DMS79 (cell line): Measurements from ENCODE around the gene KIAA1586.
"Not testable (repeated sequence)": the region's sequence is repeated elsewhere in the genome, so short reads cannot be mapped to it uniquely, and the experiment has no call there.

Experiments
- DNase-seq: peaks from one replicate; lab custom pipeline; 2025; lab: John Stamatoyannopoulos, UW

KIAA1586 gene

DNA sequence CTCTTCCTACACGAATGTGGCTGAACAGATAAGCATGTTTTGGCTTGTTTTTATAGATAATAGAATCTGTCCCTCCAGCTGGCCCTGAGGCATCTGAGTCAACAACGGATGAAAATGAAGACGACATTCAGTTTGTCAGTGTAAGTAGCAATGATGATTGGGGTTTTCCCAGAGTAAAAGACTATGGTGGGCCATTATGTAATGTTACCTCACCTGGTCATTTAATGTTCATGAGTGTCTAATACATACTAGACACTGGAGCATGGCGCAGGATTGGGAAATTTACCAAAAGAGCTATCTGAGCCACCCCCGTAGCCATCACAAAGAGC is 728 bp downstream of the KIAA1586 start:
- not testable (repeated sequence) for DNase-seq

DNA sequence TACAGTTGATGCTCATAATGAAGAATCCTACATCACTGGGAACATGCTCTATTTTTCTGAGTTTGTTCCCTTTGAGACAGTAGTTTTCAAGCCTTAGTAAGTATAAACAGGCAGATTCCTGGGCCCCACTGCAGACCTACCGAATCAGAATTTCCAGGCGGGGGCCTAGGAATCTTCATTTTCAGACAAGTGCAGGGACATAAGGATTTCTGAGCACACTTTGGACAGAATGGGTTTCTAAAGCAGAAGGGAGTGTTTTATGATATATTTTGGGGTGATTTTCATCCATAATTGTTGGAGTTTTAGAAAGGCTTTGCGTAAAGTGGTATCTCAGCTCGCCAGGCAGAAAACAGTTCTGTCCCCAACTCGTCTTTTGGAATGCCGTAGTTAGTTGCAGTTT is 1.4 kb downstream of the KIAA1586 start:
- DNase-seq = not testable (repeated sequence)

GRCh38 chr6:57048577-57048976 is 2.1 kb downstream of the KIAA1586 start:
- DNase-seq = no peak

- no peak for DNase-seq
Measured at GRCh38 chr6:57063847-57064246, 17.4 kb downstream of the KIAA1586 start.

GRCh38 chr6:57064809-57065208 is 18.3 kb downstream of the KIAA1586 start:
- DNase-seq = no peak

- no peak for DNase-seq
Measured at GRCh38 chr6:57068061-57068460, 21.6 kb downstream of the KIAA1586 start.

DNA sequence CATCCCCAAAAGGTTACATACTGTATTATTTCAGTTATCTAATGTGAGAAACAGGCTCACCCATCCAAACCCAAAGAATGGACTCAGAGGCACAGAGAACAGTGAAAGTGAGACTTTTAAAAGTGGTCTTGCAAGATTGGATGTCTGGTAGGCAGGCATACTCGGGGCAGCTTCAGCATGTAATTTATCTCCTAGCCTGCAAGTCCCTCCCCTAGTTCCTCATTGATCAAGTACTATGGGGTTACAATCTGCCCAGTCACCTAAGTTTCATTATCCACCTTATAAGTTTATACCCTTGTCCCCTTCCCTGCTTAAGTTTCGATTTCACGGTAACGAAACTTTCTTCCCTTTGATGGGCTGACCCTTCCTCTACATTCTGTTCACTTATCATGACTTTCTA is 22.7 kb downstream of the KIAA1586 start:
- DNase-seq = no peak

DNA sequence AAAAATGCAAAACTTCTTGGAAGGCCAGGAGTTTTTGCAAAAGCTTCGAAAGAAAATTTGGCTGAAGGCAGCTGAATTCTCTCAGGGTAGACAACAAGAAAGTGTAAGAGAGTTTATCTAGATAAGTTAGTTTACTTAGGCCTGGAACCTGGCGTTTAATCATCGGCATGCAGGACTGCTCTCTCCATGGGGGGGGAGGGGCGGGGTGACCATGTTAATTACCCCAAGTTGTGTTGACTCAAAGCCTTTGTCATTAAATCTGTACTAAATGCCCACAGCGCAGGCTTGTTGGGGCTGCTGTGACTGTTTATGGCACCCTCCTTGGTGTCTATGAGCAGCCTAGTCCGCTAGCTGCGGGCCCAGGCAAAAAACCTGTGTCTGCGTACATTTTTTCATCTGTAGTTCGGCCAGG is 23.4 kb downstream of the KIAA1586 start:
- no peak for DNase-seq

GRCh38 chr6:57072108-57072507 is 25.6 kb downstream of the KIAA1586 start:
- DNase-seq = no peak

- DNase-seq = no peak
Measured at GRCh38 chr6:57074383-57074782, 27.9 kb downstream of the KIAA1586 start.

- DNase-seq = no peak
Measured at GRCh38 chr6:57075092-57075491, 28.6 kb downstream of the KIAA1586 start.

GRCh38 chr6:57078531-57079207 is 32.2 kb downstream of the KIAA1586 start:
- DNase-seq = no peak

DNA sequence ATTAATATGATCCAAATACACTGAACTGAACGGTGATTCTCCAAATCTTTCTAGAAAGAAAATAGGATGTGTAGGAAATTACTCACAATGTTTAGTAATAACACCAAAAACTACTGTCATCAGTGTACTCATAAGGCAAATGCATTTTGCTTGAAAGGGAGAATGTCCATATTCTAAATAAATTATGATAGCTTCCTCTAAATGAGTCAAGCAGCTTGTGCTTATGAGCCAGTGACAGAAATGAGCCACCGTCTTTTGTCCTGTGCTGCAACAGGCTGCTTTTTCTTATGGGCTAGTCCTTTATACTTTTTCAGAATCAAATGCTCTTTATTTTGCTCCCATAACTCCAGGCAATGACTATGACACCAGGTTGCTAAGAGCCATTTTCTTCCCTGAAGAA is 39.0 kb downstream of the KIAA1586 start:
- no peak for DNase-seq

DNA sequence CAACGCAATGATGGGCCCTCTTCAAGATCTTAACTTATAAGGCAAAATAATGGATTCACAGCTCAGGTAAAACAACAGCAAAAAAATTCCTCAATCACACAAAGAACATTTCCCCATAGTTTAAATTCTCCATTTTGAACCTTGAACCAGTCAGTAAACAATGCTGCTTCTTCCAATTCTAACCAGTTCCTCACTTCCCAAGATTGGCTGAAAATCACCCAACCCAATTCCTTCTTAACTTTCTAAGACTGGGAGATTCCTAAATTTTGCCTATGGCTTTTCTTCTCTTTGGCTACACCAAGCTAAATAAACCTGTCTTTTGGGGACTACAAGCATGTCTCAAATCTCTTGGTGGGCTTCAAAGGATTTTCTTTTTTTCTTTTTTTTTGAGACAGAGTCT is 40.4 kb downstream of the KIAA1586 start:
- no peak for DNase-seq

DNA sequence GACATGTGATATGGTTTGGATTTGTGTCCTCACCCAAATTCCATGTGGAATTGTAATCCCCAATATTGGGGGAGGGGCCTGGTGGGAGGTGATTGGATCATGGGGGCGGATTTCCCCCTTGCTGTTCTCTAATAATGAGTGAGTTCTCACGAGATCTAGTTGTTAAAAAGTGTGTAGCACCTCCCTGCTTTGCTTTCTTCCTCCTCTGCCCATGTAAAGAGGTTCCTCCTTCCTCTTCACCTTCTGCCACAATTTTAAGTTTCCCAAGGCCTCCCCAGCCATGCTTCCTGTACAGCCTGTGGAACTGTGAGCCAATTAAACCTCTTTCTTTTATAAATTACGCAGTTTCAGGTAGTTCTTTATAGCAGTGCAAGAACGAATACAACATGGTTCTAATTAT is 41.4 kb downstream of the KIAA1586 start:
- no peak for DNase-seq

DNA sequence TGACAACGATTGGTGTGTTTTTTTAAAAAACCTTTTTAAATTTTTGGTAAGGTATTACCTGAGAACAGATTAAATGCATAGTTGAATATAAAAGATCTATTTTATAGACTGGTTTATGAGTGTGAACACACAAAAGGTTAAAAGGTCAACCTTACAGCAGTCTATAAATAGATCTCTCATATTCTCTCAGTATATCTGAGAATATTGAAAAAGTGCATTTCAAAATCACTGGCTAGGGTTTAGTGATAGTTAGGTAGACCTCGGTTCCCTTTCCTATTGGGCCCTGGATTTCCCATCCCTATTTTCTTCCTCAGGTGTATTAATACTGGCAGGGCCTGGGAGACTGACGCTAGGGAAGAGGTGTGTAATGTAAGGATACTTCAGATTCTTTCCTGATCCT is 42.8 kb downstream of the KIAA1586 start:
- no peak for DNase-seq

- DNase-seq = peak; percentile 95
Measured at GRCh38 chr6:57089687-57090457, 43.4 kb downstream of the KIAA1586 start, which contains the start of gene ZNF451. TSS of gene ZNF451 (plus strand) at chr6:57090188. CDS start at chr6:57090254, 66 bp downstream.

- not testable (repeated sequence) for DNase-seq
Measured at GRCh38 chr6:57090458-57091067, 44.1 kb downstream of the KIAA1586 start.

DNA sequence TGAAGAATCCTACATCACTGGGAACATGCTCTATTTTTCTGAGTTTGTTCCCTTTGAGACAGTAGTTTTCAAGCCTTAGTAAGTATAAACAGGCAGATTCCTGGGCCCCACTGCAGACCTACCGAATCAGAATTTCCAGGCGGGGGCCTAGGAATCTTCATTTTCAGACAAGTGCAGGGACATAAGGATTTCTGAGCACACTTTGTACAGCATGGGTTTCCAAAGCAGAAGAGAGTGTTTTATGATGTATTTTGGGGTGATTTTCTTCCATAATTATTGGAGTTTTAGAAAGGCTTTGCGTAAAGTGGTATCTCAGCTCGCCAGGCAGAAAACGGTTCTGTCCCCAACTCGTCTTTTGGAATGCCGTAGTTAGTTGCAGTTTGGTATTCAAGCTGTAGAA is 44.9 kb downstream of the KIAA1586 start:
- DNase-seq = not testable (repeated sequence)

GRCh38 chr6:57094689-57095088 is 48.2 kb downstream of the KIAA1586 start:
- DNase-seq = no peak

DNA sequence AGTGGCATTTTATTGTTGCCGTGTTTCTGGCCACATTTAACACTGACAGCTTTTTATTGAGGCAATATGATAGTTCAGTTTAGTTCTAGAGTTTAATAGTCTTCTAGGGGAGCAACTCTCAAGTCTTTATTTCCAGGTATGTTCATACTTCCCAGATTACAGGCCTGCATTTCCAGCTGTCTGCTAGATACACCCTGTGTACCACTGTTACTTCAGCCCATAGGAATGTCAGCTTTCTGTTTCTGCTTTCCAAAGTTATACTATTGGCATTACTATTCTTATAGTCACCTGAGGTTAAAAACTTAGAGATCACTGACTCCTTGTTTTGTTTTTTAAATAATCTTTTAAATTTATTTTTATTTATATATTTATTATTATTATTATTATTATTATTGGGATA is 51.1 kb downstream of the KIAA1586 start:
- DNase-seq = no peak

- DNase-seq = no peak
Measured at GRCh38 chr6:57102976-57103375, 56.5 kb downstream of the KIAA1586 start.

GRCh38 chr6:57104336-57104735 is 57.8 kb downstream of the KIAA1586 start:
- no peak for DNase-seq
